GM18861 (cell line): ENCODE results near the gene SEMA5A.

ENCODE experiments used
- ATAC-seq: cut with Tn5 transposase; IDR thresholded peaks from one replicate; pipeline ENCODE4 v1.9.1; 2021; ENCODE audit not compliant: unreplicated experiment

SEMA5A gene

GRCh38 chr5:9284781-9285307, 261.0 kb downstream of the SEMA5A start:
- ATAC-seq = no peak

- ATAC-seq = no peak
These were observed 261.6 kb downstream of the SEMA5A start for GRCh38 chr5:9284272-9284671.

GRCh38 chr5:9283473-9283872, 262.4 kb downstream of the SEMA5A start:
- no peak for ATAC-seq

GRCh38 chr5:9283021-9283420, 262.9 kb downstream of the SEMA5A start:
- ATAC-seq = no peak

- no peak for ATAC-seq
These were observed 263.7 kb downstream of the SEMA5A start for GRCh38 chr5:9282211-9282610.

GRCh38 chr5:9279774-9280173, 266.1 kb downstream of the SEMA5A start:
- no peak for ATAC-seq

GRCh38 chr5:9278921-9279603, 266.8 kb downstream of the SEMA5A start:
- no peak for ATAC-seq

GRCh38 chr5:9269014-9269413, 276.9 kb downstream of the SEMA5A start:
- ATAC-seq = no peak

- ATAC-seq = no peak
These were observed 277.6 kb downstream of the SEMA5A start for GRCh38 chr5:9268226-9268625.

GRCh38 chr5:9265441-9266287, 280.2 kb downstream of the SEMA5A start:
- no peak for ATAC-seq

- no peak for ATAC-seq
These were observed 281.6 kb downstream of the SEMA5A start for GRCh38 chr5:9264301-9264700.

GRCh38 chr5:9263656-9264055, 282.2 kb downstream of the SEMA5A start:
- ATAC-seq = no peak

GRCh38 chr5:9251379-9251980, 294.4 kb downstream of the SEMA5A start:
- no peak for ATAC-seq

GRCh38 chr5:9249231-9249630, 296.6 kb downstream of the SEMA5A start:
- no peak for ATAC-seq

GRCh38 chr5:9245071-9245470, 300.8 kb downstream of the SEMA5A start:
- ATAC-seq = no peak

GRCh38 chr5:9244417-9244816, 301.5 kb downstream of the SEMA5A start:
- no peak for ATAC-seq

- no peak for ATAC-seq
These were observed 304.2 kb downstream of the SEMA5A start for GRCh38 chr5:9241479-9242305.

GRCh38 chr5:9240431-9240830, 305.4 kb downstream of the SEMA5A start:
- ATAC-seq = no peak

- no peak for ATAC-seq
These were observed 306.2 kb downstream of the SEMA5A start for GRCh38 chr5:9239626-9240025.

GRCh38 chr5:9239071-9239470, 306.8 kb downstream of the SEMA5A start:
- ATAC-seq = no peak

- no peak for ATAC-seq
These were observed 312.2 kb downstream of the SEMA5A start for GRCh38 chr5:9233712-9234111.
